OCI-LY7 (cell line): ENCODE results near the gene COPE.

ENCODE experiments used
- EZH2phosphoT487 ChIP-seq: fragments of 200-600 bp; sonication (generic); IDR thresholded peaks from 2 replicates; pipeline ENCODE4 v1.6.1; 2018; ENCODE audit warnings: low read depth, borderline replicate concordance, mild to moderate bottlenecking, mixed run types, antibody characterized with exemption, low read length, moderate library complexity, mixed read lengths
- TF ChIP-seq, protein P1 (sequence below): fragments of 200-600 bp; sonication (generic); conservative IDR thresholded peaks from 2 replicates; pipeline ENCODE4 v1.5.1; 2014; ENCODE audit warnings: mild to moderate bottlenecking, antibody characterized with exemption, low read length, moderate library complexity, mixed read lengths

DNA sequence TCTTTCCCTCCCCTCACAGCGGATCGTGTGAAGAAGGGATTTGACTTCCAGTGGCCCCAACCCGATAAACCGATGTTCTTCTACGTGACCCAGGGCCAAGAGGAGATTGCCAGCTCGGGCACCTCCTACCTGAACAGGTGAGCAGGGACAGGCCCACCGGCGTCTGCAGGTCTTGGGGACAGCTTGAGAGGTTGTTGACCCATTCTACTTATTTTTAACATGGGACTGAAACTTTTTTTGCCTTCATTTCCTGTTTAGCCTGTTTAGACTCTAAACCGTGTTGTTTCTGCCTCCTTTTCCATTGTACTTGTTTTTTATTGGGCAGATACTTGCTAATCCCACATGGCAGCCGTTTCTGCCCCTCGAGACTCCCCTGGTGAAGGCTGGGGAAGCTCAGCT, 58.9 kb downstream of the COPE start:
- TF ChIP-seq, protein P1, sequence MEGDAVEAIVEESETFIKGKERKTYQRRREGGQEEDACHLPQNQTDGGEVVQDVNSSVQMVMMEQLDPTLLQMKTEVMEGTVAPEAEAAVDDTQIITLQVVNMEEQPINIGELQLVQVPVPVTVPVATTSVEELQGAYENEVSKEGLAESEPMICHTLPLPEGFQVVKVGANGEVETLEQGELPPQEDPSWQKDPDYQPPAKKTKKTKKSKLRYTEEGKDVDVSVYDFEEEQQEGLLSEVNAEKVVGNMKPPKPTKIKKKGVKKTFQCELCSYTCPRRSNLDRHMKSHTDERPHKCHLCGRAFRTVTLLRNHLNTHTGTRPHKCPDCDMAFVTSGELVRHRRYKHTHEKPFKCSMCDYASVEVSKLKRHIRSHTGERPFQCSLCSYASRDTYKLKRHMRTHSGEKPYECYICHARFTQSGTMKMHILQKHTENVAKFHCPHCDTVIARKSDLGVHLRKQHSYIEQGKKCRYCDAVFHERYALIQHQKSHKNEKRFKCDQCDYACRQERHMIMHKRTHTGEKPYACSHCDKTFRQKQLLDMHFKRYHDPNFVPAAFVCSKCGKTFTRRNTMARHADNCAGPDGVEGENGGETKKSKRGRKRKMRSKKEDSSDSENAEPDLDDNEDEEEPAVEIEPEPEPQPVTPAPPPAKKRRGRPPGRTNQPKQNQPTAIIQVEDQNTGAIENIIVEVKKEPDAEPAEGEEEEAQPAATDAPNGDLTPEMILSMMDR, result no peak
- no peak for TF ChIP-seq EZH2phosphoT487
